ENCODE results near the gene PSENEN.
A peak's percentile ranks its signal among the peaks of the same experiment; 100 is the strongest.

Gene PSENEN

DNA sequence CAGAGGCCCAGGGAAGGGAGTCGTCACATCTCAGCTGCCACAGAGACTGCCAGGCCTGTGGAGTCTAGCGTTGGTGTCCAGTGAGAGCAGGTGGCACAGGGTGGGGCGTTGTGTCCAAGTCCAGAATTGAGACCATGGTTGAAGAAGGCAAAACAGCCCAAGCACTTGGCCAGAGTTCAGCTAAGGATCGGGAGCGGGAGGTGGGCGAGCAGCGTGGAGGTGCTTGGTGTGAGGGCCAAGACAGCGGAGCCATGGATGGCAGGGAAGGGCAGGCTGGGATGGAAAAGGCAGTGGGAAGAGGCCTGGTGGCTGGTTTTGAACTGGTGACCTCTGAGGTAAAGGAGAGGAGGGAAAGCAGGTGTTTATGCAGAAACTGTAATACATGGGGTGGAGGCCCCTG lies 11.2 kb upstream of the PSENEN start:
- ATAC-seq, result no peak

DNA sequence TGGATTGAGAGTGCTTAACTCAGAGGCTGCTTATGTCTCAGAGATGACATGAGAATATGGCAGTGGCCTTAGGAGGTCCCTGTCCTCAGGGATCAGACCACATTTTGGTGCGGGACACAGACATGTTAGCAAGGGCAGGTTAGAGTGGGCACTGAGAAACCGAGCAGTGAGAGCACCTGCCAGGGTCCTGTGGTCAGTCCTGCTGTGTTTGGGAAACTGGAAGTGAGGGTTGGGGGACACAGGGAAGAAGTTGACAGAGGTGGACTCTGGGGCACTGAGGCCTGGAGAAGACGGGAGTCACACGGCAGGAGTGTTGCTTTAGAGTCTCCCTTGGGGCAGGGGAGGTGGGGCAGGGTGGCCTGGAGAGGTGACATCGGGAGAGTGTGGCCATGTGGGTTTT lies 10.6 kb upstream of the PSENEN start:
- ATAC-seq, result no peak

DNA sequence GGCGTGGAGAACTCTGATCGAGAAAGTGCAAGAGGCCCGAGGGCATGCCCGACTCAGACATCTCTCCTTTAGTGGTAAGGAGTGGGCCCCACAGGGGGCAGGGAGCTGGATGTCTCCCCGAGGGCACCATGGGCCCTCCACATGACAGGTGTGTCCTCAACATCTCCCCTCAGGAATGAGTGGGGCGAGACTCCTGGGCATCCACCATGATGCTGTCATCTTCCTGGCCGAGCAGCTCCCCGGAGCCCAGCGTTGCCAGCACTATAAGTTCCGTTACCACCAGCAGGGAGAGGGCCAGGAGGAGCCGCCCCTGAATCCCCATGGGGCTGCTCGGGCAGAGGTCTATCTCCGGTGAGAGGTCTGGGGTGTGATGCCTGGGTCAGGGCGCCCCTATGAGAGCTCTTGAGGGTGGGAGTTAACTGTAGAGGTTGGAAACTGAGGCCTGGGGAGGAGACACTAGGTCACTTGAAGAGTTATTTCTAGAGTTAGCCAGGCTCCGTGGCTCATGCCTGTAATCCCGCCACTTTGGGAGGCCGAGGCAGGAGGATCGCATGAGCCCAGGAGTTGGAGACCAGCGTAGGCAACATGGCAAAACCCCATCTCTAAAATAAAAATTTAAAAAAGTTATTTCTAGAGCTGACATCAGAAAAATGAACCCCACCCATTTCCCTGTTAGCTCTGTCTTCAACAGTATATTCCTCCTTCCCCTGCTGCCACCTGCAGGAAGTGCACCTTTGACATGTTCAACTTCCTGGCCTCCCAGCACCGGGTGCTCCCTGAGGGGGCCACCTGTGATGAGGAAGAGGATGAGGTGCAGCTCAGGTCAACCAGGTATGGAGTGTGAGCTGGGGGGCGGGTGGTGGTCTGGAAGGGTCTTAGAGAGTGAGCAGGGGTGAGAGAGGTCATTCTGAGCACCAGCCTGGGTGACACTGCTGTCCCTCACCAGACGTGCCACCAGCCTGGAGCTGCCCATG lies 8.3 kb upstream of the PSENEN start:
- no peak for ATAC-seq

DNA sequence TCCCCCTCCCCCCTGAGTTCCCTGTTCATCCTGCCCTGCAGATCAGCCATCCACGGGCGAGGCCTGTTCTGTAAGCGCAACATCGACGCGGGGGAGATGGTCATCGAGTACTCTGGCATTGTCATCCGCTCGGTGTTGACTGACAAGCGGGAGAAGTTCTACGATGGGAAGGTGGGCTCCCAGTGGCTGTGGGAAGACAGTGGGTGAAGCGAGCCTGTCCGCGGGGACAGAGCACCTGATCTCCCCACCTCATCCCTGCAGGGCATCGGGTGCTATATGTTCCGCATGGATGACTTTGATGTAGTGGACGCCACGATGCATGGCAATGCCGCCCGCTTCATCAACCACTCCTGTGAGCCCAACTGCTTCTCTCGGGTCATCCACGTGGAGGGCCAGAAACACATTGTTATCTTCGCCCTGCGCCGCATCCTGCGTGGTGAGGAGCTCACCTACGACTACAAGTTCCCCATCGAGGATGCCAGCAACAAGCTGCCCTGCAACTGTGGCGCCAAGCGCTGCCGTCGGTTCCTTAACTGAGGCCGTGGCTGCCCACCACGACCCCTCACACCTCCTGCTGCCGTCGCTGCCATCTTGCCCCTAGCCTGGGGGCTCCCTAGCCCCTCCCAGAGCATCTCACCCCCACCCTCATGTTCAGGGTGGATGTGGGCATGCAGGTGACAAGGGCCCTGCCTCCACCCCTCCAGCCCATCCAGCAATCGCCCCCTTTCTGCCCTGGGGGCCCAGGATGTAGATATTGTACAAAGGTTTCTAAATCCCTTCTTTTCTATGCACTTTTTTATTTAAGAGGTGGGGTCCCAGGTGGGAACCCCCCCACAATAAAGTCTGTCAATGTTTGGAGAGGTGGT lies 7.2 kb upstream of the PSENEN start:
- no peak for ATAC-seq

DNA sequence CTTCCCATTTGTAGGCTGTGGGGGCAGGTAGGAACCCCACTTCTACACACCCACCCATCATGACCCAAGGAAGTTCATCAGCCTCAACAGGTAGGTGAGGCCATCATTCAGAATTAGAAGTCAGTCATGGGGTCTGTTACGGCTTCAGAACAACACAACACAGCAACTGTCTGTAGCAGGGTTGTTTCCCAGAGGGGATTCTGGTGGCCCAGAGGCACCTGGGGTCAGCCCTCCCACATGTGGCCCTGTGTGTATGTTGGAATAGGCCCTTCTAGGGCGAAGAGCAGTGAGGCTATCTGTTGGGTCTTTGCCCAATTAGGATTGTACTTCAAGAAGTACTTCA lies 6.6 kb upstream of the PSENEN start:
- ATAC-seq, result no peak

DNA sequence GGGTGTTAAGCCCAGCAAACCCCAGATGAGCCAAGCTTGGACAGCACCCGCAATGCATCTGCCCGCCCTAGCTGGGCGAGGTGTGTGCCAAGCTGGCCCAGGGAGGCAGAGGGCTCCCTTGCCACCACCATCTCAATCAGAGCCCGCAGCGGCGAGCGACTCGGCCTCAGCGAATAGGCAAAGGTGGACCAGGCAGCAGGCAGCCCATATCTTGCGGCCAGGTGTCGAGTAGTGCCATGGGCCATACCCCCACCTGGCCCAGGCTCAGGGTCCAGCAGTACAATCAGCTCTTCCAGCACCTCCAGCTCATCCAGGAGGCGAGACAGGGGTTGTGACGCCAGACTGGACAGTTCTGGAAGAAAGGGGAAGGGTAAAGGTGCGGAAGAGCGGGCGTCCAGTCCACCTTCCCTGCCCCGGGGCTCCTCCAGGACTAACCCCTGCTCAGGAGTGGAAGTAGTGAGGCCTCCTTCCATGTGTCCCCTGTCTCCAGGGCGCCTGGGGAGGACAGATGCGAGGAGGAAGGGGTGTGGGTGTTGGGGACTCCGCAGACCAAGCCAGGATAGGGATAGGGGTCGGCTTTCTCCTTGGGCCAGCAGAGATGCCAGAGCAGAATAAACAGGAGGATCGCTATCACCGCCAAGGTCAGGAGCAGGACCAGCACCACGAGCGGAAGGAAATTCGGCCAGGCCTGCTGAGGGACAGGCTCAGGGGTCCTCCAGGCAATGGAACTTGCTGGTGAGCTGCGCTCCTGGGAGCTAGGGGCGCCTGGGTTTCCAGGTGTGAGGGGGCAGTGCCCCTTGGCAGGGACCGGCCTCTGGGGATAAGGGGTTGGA lies 6.0 kb upstream of the PSENEN start:
- ATAC-seq, result no peak

DNA sequence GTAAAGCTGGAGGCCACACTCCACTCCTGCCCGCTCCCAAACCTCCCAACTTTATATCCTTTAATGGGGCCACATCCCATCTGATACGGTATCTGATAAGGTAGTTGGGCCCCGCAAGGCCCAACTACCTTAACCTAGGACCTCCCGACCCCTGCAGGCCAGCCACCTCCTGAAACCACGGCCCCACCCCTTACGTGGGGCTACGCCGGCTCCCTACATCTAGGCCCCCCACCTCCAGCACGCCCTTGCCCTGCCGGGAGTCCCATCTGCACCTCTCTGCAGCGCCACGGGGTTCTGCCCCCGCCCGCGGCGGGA lies 5.4 kb upstream of the PSENEN start:
- ATAC-seq, result peak; percentile 2 to 8

DNA sequence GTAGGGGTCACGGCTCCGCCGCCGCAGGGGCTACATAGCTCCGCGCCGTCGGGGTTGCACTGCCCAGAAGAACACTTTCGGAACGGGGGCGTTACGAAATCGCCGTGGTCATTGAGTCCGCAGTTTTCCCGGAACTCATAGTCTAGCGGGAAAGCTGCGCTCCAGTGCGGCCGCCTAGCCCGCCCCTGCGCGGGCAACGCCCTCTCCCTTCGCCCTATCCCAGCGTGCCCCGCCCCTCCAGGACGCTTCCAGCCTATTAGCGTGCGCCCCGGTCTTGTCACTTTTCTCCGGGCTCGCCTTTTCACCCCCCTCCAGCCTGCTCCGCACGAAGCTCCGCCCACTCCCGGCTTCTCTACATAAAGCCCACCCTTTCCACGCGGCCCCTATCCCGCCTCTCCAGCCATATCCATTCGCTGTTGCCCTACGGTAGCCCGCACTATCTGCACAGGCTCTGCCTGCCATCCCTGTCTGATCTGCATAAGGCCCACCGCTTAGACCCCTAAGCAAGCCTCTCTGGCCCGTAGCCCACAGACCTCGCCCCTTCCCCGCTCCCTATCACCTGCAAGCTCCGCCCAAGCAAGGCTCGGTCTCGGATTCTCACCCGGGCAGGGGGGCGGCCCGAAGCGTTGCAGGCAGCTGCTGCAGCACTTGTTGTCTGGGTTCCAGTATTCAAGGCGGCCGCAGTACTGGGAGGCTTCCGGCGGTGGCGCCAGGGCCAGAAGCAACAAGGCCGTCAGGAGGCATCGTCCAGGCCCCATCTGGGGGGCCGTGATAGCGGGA lies 4.8 kb upstream of the PSENEN start:
- peak; percentile 67 to 68 for ATAC-seq

DNA sequence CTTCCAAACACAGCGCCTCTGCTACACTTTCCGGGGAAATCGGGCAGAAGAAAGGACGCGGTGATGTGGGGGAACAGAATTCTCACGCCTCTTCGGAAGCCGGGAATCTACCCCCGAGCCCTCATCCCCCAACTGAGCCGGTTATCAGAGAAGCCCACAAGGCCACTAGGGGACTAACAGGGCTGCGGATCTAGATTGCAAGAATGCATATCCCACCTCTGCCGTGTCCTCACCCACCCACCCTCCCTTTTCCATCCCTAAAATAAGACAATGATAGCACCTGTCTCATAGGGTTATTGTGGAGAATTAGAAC lies 4.3 kb upstream of the PSENEN start:
- no peak for ATAC-seq

DNA sequence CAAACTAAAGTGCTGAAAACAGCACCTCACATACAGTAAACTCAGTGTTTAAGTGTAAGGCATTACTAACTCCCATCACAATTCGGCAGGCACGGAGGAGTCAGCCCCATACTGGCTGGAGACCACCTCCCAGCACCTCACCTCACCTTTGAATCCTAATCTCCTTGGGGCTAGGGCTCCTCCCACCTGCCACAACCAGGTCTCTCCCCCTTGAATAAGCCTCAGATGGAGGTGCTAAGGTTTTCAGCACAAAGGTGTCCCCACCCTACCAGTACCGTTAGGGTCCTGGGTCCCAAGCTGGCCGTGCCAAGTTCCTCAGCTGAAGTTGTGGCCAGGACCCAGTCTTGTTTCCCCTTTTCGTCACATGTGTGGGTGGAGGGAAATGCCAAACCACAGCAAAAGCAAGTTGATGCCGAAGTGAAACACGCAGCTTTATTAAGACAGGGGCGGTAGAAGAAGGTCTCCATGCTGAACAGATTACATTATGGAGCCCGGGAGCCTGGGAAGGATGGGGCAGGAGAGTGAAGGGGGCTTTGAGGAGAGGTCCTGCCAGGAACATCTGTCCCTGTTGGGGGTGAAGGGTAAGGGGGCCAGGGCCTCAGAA lies 3.2 kb upstream of the PSENEN start, which contains the start of gene IGFLR1:
Gene IGFLR1 (minus strand): TSS at position 332 of the 604 bp plus-strand sequence. CDS start 1,272 bp downstream, outside the sequence.
- ATAC-seq, result peak in 1 of 2 donors; percentile 4

DNA sequence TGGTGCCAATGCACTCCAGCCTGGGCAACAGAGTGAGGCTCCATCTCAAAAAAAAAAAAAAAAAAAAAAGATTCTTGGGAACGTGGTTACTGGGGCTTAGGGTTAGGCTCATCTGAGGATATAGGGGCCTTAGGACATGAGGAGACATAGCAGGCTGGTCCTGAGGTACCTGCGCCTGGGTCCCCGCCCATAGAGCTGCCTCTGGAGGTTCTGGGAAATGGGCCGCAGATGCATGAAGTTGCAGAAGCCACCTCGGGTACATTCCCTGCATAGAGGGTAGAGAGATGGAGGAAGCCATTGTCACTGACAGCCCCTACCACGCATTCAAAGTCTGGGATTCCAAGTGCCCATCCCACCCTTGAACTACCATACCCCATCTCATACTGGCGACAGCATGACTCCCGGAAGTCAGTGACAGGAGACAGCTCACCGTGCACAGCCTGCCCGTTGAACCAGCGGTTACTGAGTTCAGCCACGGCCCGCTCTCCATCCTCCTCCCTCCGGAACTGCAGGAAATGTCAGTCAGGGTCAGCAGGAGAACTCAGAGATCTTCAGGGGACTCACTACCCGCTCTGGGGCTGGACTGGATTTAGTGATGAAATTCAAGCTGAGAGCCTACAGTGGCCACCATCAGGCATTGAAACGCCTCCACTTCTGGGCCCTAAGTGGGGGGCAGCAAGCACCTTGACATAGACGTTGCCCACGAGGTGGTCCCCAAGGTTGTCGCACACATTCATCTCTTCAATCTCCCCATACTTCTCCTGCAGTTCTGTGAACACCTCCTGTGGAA lies 1.6 kb upstream of the PSENEN start:
- no peak for ATAC-seq

DNA sequence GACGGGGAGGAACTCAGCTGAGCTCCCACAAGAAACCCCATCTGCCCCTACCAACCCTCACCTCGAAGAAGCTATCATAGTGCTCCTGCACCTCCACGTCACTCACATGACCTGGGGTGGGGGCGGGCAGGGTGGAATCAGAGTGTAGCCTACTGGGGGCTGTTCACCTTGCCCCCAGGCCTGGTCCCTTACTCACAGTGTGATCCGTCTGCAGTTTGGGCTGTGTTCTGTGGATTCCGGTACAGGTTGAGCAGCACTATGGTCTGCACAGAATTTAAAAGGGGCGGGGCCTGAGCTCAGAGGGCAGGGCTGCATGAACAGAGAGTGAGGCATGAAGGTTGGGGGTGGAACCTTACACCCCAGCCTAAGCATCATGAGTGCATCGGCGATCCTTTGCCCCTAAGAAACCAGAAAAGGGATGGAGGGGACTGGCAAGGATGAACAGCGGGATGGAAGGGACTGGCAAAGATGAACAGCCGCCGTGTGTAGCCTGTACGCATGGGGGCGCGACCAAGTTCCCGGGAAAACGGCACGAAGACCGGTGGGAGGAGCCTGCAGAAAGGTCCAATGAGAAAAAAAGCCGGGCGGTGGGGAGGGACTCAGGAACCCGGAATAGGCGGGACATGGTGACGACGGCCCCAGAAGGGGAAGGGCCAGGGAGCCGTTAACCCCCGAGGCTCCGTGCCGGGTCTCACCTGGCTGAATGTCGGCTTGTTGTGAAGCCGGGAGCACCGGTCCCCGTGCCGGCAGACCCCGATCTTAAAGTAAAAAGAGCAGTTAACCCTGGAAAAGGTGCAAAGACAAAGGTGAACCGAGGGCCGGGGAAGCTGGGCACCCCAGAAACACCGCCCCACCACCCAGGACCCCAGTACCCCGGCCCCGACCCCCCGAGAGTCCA lies 772 bp upstream of the PSENEN start:
- ATAC-seq, result peak; percentile 55 to 60

DNA sequence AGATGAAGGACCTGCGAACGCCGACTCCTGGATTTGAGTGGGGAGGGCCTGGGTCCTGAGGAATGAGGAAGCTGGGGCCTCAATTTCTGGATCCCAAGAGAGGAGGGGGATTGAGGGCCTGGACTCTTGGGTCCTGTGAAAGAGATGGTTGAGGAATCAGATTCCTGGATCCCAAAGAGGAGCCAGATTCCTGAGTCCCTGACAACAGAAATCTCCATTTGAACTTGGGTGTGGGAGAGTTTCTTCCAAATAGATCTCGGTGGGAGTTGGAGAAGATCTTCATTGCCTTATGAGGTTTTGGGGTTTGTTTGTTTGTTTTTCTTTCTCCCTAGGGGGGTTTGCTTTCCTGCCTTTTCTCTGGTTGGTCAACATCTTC lies 624 bp downstream of the PSENEN start:
- ATAC-seq, result no peak

DNA sequence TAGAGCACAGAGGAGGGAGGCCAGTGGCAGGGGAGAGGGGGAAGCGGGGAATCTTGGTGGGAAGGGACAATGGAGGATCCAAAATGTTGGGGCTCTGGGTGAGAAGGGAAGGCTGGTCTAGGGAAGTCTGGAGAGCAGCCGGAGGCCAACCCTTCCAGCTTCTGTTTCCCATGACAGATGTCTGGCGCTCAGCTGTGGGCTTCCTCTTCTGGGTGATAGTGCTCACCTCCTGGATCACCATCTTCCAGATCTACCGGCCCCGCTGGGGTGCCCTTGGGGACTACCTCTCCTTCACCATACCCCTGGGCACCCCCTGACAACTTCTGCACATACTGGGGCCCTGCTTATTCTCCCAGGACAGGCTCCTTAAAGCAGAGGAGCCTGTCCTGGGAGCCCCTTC lies 1.1 kb downstream of the PSENEN start:
- ATAC-seq, result no peak

DNA sequence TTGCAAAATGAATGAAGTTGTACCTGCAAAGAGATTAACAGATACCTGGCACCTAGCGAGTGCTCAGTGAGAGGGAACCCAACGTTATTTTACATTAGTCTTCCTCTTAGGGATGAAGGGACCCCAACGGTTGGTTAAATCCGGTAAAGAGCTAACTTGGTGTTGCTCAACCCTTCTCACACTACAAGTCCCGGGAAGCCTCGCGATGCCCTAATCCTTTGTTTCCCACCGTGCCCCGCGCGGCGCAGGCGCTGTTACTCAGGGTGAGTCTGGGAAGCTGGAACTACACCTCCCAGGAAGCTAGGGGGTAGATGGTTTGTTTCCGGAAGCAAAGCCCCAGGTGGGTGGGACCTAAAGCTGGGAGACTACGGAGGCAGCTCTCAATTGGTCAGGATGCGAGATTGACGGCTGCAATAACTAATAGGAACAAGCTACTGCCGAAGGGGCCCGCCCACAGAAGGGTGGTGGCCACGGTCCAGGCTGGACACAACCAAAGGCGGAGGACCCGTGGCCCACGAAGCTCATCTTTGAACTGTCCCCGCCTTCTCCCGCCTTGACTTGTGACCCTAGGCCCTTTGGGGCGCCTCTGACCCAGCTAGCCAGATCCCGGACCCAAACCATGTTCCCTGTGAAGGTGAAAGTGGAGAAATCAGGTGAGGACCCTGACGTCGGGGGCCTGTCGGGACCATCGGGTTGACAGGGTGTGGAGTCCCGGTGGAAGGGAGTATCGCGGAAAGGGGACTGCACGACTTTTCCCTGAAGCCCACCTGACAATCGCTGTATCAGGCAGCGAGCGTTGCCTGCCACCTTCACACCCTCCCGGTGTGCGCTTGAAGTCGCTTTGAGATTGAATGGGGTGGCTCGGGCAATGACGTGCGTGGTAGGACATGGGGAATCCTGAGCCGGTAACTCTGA lies 2.9 kb downstream of the PSENEN start, which contains the start of gene LIN37:
Gene LIN37 (plus strand): TSS at position 471 of the 915 bp plus-strand sequence. CDS start 149 bp downstream, at position 620.
- ATAC-seq, result peak; percentile 76 to 79

DNA sequence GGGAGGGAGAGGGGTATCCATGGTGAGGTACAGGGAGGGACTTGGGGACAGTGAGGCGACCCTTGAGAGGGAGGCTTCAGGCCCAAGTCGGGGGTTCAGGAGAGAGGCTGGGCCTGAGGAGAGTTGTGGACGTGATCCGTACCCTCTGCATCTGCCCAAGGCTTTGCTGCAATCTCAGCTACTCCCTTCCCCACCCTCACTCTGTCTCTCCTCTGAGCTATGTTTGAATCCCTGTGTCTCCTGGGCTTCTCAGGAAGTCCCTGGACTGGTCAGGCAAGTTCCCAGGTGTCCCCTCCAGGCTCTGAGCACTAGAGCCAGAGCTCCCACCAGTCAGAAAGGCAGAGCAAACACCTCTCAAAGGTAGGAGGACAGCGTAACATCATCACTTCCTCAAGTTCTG lies 4.7 kb downstream of the PSENEN start:
- ATAC-seq, result no peak

DNA sequence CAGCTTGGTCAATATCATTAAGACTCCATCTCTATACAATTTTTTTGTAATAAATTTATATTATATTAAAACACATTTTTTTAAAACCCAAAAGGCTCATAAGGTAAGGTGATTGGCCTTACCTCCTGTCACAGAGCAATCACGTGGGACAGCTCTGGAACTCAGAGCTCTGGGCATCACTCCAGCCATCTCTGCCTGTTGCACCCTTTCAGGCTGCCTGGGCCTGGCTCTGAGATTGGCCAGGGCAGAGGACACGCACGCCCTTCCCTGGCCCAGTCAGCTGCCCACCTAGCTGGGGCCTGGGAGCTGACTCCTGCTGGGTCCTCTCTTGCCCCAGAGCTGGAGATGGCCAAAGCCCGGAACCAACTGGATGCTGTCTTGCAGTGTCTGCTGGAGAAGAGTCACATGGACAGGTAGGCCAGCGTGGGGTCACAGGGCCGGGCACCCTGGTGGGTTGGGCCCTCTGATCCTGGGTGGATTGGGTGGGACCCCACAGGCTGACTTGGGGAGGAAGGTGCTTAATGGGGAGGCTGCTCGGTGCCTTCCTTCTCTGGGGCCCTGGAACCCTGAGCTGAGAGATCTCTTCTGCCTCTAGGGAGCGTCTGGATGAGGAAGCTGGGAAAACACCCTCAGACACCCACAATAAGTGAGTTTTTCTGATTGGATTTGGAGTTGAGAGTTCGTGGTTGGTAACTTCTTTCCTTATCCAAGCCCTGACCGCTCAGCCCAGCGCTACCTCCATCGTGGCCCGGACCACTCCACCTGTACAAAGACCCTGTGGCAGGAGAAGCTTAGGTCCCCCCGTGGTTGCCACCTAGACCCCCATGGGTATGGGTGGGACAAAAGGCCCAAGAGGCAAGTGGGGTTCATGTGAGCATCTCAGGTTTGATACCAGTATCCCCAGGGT lies 6.6 kb downstream of the PSENEN start:
- no peak for ATAC-seq
